MM.1S (cell line): ENCODE data around the gene SCARB2.

Experiments
- EZH2 ChIP-seq: fragments of 300-600 bp; sonication (generic); optimal IDR thresholded peaks from 2 replicates; pipeline ENCODE3; 2017; ENCODE audit warnings: low read depth, mild to moderate bottlenecking, antibody characterized with exemption, low read length, mixed read lengths
- TF ChIP-seq, protein P1 (sequence below): fragments of 300-600 bp; sonication (generic); IDR thresholded peaks from 2 replicates; pipeline ENCODE4 v1.5.1; 2016; ENCODE audit warnings: antibody characterized with exemption, low read length, mixed read lengths

DNA sequence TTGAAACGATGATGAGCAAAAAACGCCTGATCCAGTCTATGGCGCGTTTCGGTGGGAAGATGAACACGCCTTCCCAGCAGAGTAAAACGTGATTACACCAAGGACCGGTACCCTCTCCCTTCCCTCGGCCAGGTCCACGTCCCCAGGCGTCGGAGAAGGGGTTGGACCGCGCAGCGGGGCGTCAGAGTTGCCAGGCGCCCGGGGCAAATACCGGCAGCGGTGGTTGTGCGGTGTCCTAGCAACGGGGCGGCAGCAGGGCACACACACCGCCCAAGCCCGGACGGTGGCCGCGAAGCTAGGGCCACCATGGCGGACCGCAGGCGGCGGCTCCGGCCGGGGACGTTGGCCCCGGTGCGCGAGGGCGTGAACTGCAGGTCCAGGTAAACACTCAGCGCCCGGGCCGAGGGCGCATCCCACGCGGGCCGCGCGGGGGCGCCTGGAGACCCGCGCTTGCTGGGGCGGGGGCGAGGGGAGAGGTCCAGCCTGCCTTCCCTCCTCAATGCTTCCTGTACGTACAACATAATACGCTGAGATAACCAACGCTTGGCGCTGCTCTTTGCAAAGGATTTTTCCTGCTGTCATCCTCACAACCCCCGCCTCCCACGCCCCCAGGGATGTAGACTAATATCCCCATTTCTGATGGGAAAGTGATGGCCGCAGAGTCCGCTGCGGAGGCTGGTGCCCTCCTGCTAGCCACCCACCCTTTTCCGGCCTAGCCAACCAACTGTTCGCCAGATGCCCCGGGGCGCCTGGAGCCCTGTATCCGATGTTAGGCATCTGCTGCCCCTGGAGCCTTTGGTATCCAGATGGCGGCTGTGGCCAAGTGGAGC is 38.0 kb upstream of the SCARB2 start, which contains the start of gene FAM47E:
- TF ChIP-seq, protein P1, sequence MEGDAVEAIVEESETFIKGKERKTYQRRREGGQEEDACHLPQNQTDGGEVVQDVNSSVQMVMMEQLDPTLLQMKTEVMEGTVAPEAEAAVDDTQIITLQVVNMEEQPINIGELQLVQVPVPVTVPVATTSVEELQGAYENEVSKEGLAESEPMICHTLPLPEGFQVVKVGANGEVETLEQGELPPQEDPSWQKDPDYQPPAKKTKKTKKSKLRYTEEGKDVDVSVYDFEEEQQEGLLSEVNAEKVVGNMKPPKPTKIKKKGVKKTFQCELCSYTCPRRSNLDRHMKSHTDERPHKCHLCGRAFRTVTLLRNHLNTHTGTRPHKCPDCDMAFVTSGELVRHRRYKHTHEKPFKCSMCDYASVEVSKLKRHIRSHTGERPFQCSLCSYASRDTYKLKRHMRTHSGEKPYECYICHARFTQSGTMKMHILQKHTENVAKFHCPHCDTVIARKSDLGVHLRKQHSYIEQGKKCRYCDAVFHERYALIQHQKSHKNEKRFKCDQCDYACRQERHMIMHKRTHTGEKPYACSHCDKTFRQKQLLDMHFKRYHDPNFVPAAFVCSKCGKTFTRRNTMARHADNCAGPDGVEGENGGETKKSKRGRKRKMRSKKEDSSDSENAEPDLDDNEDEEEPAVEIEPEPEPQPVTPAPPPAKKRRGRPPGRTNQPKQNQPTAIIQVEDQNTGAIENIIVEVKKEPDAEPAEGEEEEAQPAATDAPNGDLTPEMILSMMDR: peak; percentile 56
- no peak for TF ChIP-seq EZH2
